Astrocyte (in vitro differentiated cells and primary cell): ENCODE data around the gene CTNNB1.

Experiments used
- CTCF ChIP-seq: IDR thresholded peaks from 2 replicates; pipeline ENCODE4 v1.5.1; 2011; ENCODE audit warnings: low read depth, mild to moderate bottlenecking, inconsistent platforms, low read length, moderate library complexity; ENCODE audit not compliant: insufficient read depth
- EZH2 ChIP-seq: IDR thresholded peaks from 2 replicates; pipeline ENCODE4 v1.6.1; 2012; ENCODE audit warnings: mild to moderate bottlenecking, low read length, inconsistent platforms; ENCODE audit not compliant: insufficient read depth

- TF ChIP-seq CTCF (no peak), EZH2 (no peak)
Measured at GRCh38 chr3:41180396-41180795, 18.9 kb upstream of the CTNNB1 start.
